ENCODE results near the gene SYT2.
"Not testable (repeated sequence)": the region's sequence is repeated elsewhere in the genome, so short reads cannot be mapped to it uniquely, and the experiment has no call there.

The SYT2 gene

DNA sequence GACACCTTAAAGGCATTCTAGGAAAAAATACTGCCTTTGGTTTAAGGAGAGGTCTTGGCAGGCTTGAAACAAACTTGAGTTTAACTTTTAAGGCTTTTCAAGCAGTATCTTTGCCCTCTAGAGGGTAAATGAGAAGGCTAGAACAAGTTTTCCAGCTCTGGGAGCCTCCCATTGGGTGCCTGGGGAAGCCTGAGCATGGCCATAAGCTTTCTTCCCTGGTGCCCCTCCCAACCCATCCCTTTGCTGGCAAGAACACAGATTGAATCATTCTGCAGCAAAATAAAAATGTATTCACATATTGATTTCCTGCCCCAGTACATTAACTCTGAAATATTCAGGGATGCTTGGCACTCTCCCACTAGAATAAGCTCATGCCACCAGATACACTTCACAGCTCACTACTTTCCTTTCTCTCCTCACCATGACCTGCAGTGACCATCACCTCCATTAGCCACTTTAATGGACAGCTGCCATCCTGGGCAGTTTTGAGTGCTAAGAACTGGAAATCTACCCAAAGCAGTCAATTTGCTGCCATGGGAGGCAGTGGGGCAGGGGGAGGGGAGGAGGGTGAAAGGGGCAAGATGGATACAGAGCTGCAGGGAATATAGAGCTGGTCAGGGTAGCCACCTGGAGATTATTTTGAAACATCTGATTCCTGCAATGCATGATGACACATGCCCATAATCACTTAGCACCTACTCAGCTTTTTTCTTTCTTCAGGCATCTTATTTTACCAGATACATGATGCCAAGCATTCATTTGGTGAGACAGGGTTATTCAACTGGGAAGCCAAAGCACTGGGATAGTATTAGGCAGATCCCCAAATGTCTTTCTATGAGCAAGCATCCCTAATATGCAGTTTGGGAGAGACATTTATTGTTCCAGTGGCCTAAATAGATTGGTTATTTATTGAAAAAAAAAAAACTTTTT lies 140.6 kb downstream of the SYT2 start:
- DNase-seq (ENCODE audit: low spot score), result no peak

DNA sequence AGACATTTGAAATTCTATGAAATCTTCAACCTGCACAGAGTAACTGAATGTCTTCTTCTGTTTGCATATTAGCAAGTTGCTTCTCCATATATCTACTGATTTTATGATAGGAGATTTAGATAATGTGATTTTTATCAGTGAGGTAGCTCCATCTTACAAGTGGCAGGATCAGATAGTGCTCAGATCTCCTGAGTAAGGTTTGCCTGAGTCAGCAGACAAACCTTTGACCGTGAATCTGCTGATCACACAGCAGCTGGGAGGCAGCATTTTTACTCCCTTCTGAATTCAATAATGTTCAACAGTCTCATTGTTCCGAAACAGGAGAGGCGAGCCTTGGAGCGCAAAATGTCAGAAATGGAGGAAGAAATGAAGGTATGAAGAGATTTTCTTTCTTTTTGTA lies 141.4 kb downstream of the SYT2 start:
- no peak for DNase-seq (ENCODE audit: low spot score)

DNA sequence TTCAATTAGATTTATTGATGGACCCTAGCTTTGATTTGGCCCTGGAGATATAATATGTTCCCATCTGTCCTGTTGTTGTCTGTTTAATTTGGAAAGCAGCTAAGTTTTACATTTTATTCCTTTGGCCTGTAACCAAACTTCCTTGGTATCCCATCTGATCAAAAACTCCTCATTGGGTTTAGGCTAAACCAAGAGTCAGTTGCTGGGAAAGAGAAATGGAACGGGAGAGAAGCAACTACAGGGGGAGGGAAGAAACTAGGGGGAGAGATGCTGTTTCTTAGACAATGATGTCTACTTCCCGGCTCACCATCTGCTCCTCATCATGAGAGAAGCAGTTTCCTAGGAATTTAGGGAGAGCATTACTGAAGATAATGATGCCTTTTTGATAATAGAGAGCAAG lies 141.8 kb downstream of the SYT2 start:
- DNase-seq (ENCODE audit: low spot score), result no peak

DNA sequence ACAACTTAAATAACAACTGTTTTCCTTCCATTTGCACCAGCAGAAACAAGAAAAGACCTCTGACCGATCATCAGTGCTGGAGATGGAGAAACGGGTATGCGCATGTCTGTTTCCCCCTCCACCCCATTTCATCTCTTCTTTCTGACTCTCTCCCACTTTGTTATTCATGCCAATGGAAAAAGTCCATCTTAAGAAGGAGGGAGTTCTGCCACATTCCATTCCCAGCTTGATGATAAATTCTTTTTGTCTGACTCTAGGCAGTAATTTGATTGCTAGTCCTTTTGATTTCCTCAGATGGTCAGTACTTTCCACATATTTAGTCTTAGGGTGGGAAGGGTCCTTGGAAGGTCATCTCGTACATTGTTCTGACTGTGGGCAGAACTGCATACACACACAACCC lies 142.5 kb downstream of the SYT2 start:
- peak; percentile 46 for DNase-seq (ENCODE audit: low spot score)

DNA sequence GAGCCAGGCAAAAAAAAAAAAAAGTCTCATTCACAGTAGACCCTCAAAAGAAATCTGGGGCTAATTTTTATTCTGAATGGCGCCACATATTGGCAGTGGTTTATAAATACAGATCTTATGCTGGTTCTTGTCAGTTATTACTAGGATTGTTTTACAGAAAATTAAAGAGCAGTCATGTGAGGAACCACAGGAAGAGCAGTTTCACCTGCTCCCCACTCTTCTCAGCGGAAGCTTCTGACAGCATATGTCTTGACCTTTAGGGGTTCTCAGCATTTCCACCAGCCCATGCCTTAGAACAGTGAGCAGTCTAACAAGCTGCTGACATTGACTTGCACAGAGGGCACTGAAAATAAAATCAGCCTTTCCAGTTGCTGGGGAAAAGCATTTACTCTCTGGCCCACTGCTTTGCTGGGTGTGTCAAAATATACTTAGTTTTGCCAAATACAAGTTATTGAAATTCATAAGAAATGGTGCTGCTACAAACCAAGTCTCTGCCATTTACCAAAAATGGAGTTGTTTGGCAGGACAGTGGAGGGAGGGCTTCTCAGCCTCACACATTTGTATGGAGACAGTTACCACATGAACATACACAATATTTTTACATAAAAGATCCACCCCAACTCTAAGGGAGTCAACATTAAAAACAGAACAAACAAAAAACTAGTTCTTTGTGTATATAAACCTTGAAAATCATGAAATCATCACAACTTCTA lies 144.2 kb downstream of the SYT2 start:
- no peak for DNase-seq (ENCODE audit: low spot score)

DNA sequence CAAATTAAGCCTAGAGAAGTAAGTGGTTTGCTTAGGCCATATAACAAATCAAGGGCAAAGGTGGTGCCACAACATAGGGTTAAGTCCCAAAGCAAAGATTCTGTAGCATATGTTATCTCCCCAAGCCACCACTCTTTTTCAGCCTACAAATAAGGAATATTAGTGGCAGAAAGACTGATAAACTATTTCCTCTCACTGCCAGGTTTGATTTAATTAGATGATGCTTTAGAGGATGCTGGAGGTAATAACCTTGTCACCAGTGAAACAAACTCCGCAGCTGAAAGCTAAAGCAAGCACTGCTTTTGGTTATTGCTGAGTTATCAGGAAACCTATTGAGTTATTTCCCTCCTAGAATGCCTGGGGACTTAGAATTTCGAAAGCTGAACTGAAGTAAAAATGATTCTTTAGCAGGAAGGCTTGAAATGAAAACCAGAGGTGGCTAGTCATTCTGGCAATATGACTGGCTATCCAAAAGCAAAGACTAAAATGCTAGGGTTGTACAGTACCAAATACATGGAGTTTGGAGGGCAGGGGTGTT lies 145.2 kb downstream of the SYT2 start:
- DNase-seq (ENCODE audit: low spot score), result no peak

DNA sequence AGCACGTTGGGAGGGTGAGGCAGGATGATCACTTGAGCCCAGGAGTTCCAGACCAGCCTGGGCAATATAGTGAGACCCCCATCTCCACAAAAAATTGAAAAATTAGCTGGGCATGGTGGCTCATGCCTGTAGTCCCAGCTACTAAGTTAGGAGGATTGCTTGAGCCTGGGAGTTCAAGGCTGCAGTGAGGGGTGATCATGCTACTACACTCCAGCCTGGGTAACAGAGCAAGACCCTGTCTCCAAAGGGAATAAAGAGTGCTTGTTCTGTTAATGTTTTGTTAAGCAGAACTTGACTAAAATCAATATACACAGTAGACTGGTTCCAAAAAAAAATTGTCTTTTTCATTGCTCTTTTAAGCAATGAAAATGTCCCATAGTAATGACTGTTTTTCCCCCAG lies 146.4 kb downstream of the SYT2 start:
- no peak for DNase-seq (ENCODE audit: low spot score)

DNA sequence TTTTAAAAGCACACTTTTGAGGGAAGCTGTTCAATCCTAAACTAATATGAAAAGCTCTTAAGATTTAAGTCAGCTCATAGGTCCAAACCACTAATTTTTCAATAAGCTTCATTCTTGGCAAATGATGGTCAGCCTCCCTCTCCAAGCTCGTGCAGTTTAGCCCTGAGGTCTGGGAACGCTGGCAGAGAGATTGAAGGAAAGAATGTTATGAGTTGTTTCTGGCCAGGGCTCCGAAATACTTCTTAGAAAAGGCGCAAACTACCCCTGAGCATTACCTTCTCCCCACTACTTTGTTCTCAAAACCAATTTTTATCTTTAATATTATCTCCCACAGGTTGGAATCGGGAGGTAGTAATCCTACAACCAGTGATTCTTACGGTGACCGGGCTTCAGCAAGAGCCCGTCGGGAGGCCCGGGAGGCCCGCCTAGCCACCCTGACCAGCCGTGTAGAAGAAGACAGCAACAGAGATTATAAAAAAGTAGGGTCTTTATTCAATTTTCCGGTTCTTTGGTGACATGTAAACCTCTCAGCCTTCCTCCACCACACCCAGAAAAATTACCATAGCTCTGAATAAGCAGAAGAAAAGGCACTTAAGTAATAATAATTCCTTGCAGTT lies 147.7 kb downstream of the SYT2 start:
- no peak for DNase-seq (ENCODE audit: low spot score)

DNA sequence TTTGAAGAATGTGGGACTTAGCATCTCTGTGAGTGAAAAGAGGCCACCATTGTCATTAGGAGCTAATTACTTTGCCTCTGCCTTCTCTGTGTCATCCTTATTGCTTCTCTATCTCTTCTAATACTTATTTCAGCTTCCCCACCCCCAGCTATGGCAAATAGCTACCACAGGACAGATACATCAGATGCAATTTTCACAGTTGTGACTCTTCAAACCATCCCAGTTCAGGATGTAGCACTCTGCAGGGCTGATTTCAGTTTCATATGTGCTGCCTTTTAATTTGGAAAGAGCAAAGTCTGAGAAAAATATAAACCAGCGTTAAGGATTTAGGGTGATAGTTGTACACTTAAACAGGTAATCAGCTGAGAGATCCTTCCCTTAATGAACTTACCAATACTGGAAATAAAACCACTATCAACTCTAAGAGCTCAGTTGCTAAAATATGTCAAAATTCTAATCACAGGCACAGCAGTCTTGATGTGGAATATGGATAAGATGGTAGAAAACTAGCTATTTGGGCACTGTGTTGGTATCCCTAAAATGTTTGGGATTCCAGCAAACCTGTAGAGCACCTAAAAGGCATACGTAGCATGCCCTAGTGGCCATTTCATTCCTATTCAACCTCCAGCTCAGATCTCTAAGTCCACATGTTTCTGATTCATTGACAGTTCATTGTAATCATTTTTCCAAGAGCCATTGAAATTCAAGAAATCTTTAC lies 148.4 kb downstream of the SYT2 start:
- DNase-seq (ENCODE audit: low spot score), result peak; percentile 31

DNA sequence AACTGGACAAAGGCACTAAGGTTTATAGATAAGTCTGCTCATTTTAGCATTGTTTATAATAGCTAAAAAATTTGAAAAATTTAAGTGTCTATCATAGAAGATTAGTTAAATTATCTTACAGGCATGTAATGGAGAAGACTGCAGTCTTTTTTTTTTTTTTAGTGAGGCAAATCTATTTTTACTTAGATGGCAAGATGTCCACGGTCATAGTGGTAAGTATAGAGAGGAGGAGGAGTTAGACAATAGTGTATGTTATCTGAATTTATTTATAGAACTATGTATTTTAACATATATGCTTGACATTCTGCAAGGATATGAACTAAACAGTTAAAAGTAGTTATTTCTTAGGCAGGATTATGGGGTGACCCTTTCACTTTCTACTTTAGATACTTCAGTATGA lies 149.0 kb downstream of the SYT2 start:
- DNase-seq (ENCODE audit: low spot score), result no peak

DNA sequence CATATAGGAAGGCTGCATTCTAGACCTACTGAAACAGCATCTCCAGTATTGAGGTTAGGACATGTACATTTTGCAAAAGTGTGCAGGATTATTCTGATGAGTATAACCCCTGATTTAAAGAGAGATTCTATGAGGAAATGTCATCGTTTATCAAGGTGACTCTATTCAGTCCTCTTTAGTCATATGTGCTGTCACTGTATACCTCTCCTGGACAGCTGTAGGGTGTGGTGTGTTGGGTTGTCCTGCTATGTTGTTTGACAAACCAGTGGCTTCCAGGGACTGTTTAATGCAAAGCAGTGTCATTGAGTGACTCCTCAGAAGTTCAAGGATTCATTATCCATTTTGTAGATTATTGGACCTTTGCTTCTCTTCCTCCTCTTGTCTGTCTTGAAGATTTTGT lies 152.6 kb downstream of the SYT2 start:
- DNase-seq (ENCODE audit: low spot score), result not testable (repeated sequence)

DNA sequence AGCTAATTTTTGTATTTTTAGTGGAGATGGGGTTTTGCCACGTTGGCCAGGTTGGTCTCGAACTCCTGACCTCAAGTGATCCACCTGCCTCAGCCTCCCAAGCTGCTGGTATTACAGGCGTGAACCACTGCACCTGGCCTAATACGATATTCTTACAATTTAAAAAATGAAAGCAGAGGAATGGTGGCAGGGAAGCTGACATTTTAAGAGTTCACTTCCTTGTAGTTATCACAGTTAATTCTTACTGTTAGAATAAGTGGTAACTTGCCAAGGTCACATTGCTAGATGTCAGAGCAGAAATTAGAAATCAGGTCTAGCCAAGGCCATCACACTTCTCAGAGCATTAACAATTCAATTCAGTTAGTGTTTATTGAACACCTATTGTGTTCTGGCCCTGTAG lies 154.2 kb downstream of the SYT2 start:
- not testable (repeated sequence) for DNase-seq (ENCODE audit: low spot score)

DNA sequence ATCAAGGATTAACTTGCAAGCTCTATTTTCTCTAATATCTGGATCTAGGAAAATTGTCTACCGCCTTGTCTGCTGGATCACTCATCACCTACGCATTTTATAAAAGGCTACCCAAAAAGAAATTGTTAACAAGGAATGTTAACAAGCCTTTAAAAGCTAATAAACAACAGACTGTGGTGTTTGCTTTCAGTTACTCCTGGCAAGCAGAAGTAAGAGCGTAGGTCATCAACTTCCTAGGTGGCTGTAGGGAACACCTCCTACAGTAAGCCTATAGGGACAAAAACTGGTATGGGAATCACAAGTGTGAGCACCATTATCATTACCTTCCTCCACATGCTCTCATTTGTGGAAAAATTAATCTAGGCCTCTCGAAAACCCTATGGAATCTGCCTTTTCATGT lies 155.6 kb downstream of the SYT2 start:
- DNase-seq (ENCODE audit: low spot score), result not testable (repeated sequence)

DNA sequence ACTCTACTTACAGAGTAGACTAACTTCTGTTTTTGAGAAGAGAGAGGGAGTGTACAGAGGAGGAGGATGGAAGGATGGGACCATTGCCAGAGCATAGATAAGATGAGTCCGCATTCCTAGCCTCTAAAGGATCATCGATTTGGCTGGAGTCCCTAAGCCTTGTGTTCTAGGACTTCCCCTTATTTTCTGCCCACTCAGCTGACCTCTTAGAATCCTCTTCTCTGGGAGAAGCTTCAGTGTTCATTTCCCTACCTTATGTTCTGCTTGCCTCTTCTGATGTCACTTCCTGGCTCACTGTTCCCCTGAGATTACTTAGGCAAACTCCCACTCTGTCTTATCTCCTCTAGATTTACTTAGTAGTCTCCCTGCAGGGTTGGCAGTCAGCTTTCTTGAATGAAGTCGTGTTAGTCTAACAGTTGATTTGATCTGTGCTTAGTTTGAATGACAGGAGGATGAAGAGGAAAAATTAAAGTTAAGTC lies 156.7 kb downstream of the SYT2 start:
- no peak for DNase-seq (ENCODE audit: low spot score)

DNA sequence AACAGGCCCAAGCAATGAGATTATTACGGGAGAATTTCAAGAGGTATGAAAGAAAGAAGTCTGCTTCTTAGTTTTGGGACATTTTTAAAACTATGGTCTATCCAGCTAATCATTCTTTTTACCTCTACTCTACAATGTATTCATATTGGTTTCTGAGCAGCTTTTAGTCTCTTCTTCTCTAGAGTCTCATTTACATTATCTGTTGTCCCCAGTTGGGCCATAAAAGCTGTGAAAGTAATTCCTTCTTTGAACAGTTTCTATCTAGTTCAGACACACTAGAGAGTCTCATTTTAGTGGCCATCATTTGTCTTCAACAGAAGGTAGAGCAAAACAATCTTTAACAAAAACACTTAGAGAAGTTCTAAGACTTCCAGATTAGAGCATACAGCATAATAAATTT lies 157.2 kb downstream of the SYT2 start:
- DNase-seq (ENCODE audit: low spot score), result not testable (repeated sequence)

DNA sequence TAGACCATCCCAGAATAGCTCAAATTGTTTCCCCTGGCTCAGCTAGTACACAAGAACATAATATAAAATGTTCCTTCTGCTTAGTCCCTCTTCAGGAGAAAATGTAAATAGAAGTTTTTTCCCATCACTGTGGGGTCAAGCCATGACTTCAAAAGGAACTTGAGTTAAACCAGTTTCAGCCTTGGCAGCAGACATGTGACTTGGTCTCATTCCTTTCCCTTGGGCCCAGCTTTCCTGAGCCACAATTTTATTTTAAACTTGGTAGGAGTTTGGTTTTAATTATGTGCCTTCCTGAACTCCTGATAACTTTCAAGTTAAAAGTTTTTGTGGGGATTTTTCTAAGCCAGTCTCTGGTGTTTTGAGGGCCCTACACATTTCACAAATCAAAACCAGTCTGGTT lies 157.6 kb downstream of the SYT2 start:
- DNase-seq (ENCODE audit: low spot score), result not testable (repeated sequence)

DNA sequence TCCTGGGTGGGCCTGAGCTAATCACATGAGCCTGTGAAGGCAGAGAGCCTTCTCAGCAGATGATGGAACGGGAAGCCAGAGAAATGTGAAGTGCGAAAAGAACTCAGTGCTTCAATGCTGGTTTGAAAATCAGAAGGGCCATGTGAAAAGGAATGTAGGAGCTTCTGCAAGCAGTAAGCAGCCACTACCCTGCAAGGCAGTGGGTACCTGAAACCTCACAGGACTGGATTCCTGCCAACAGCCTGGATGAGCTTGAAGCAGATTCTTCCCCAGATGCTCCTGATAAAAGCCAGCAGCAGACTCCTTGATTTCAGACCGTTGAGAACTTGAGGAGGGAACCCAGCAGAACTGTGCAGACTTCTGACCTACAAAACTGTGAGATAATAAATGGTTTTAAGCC lies 158.6 kb downstream of the SYT2 start:
- DNase-seq (ENCODE audit: low spot score), result no peak

DNA sequence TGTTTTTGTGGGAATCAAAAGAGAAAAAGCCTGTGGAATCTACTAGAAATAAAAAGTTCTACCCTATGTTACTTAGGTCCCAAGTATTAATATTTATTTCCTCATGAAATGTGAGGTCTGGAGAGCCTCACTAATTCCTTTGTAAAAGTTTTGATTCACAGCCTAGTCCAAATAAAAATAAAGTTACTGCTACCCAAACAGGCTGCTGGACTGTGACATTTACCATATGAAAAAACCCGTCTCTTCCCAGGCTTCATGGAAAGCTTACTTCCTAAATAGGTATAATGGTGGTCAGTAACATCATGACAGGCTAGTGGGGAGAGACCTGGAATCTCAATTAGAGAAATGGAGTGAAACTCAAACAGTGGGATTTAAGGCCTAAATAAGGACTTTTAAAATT lies 160.2 kb downstream of the SYT2 start:
- DNase-seq (ENCODE audit: low spot score), result not testable (repeated sequence)

DNA sequence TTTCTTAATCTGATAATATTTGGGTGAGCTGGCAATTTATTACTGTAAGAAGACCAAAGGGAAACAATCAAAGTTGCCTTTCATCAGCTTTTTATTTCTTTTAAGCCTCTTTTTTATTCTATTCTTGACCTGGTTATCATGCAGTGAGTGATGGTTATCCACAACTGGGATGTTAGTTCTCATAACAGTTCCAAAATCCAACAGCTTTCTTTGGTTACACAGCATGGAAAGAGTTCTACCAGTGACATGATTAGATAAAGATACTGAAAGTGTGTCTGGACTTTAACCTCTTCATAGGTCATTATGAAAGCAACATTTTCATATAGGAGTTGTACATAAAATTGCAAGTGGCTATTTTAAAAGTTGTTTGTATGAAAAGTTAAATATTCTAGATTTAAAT lies 163.0 kb downstream of the SYT2 start:
- no peak for DNase-seq (ENCODE audit: low spot score)

DNA sequence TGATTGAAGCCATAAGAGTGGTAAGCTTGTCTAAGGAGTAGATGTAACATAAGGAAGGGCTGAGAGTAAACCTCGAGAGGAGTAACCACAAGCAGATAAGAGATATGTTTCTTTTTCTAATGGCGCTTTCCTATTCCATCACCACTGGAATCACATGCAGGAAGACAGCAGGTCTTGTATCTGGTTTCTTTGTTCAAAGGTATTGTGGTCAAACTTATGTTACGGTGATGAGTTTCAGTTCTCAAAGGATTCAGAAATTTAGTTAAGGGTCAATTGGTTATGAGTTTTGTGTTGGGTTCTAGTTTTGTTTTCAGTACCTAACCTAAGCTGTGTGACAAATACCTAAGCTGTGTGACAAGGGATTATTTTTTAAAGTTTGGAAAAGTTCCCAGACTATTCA lies 163.5 kb downstream of the SYT2 start:
- DNase-seq (ENCODE audit: low spot score), result not testable (repeated sequence)

DNA sequence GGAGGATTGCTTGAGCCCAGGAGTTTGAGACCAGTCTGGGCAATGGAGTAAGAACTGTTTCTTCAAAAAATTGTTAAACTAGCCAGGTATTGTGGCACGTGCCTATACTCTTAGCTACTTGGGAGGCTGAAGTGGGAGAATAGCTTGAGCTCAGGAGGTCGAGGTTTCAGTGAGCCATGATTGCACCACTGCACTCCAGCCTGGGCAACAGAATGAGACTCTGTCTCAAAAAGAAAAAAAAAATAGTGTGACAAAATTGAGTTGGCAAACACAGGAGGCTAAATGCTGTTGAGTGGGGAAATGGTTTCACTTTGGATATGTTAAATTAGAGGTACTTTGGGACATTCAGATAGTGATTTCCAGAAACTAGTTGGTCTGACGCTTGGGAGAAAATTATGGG lies 163.9 kb downstream of the SYT2 start:
- not testable (repeated sequence) for DNase-seq (ENCODE audit: low spot score)

Measured in iPS-NIHi11 (cell line).